ENCODE measurements around the gene PRADC1. TPM values are rescaled to one million over a fixed set of nuclear protein-coding genes. Genes with fewer than 3 reads are reported as not detected.

The PRADC1 gene
- total RNA-seq, 1 donor, result 4.4 TPM

GRCh38 chr2:73232403-73233153, 461 bp downstream of the PRADC1 start:
- no peaks in the 10 kb centered on the region for H3K27me3 ChIP-seq (ENCODE audit: insufficient read depth, low read length)
- peaks cover 24% of the 10 kb centered on the region for H3K4me1 ChIP-seq (ENCODE audit: insufficient read depth, low read length)
- no peaks in the 10 kb centered on the region for H3K9me3 ChIP-seq (ENCODE audit: low read depth, low read length)
- H3K4me3 ChIP-seq (ENCODE audit: low read length), result peak overlapping the region; percentile 71

- Histone ChIP-seq H3K9me3 (ENCODE audit: low read depth, low read length) (no peaks in the 10 kb centered on the region), H3K4me3 (ENCODE audit: low read length) (no peak overlapping the region), H3K4me1 (ENCODE audit: insufficient read depth, low read length) (peaks cover 24% of the 10 kb centered on the region), H3K27me3 (ENCODE audit: insufficient read depth, low read length) (no peaks in the 10 kb centered on the region)
Measured at GRCh38 chr2:73228631-73229030, 4.4 kb downstream of the PRADC1 start.

GRCh38 chr2:73227086-73227485, 6.0 kb downstream of the PRADC1 start:
- Histone ChIP-seq H3K4me3 (ENCODE audit: low read length) (no peak overlapping the region), H3K27me3 (ENCODE audit: insufficient read depth, low read length) (no peaks in the 10 kb centered on the region), H3K4me1 (ENCODE audit: insufficient read depth, low read length) (peaks cover 14% of the 10 kb centered on the region), H3K9me3 (ENCODE audit: low read depth, low read length) (no peaks in the 10 kb centered on the region)

GRCh38 chr2:73225513-73226360, 7.3 kb downstream of the PRADC1 start:
- Histone ChIP-seq H3K27me3 (ENCODE audit: insufficient read depth, low read length) (no peaks in the 10 kb centered on the region), H3K9me3 (ENCODE audit: low read depth, low read length) (no peaks in the 10 kb centered on the region), H3K4me3 (ENCODE audit: low read length) (no peak overlapping the region), H3K4me1 (ENCODE audit: insufficient read depth, low read length) (peaks cover 14% of the 10 kb centered on the region)

- H3K9me3 ChIP-seq (ENCODE audit: low read depth, low read length), result no peaks in the 10 kb centered on the region
- no peak overlapping the region for H3K4me3 ChIP-seq (ENCODE audit: low read length)
- H3K27me3 ChIP-seq (ENCODE audit: insufficient read depth, low read length), result no peaks in the 10 kb centered on the region
- H3K4me1 ChIP-seq (ENCODE audit: insufficient read depth, low read length), result peaks cover 14% of the 10 kb centered on the region
Measured at GRCh38 chr2:73223821-73224220, 9.2 kb downstream of the PRADC1 start.

GRCh38 chr2:73218298-73218697, 14.7 kb downstream of the PRADC1 start:
- H3K4me1 ChIP-seq (ENCODE audit: insufficient read depth, low read length), result peaks cover 12% of the 10 kb centered on the region
- no peaks in the 10 kb centered on the region for H3K27me3 ChIP-seq (ENCODE audit: insufficient read depth, low read length)
- no peak overlapping the region for H3K4me3 ChIP-seq (ENCODE audit: low read length)
- H3K9me3 ChIP-seq (ENCODE audit: low read depth, low read length), result no peaks in the 10 kb centered on the region

GRCh38 chr2:73217826-73218225, 15.2 kb downstream of the PRADC1 start:
- H3K27me3 ChIP-seq (ENCODE audit: insufficient read depth, low read length), result no peaks in the 10 kb centered on the region
- peaks cover 15% of the 10 kb centered on the region for H3K4me1 ChIP-seq (ENCODE audit: insufficient read depth, low read length)
- no peak overlapping the region for H3K4me3 ChIP-seq (ENCODE audit: low read length)
- no peaks in the 10 kb centered on the region for H3K9me3 ChIP-seq (ENCODE audit: low read depth, low read length)

GRCh38 chr2:73217160-73217559, 15.9 kb downstream of the PRADC1 start:
- Histone ChIP-seq H3K27me3 (ENCODE audit: insufficient read depth, low read length) (no peaks in the 10 kb centered on the region), H3K9me3 (ENCODE audit: low read depth, low read length) (no peaks in the 10 kb centered on the region), H3K4me1 (ENCODE audit: insufficient read depth, low read length) (peaks cover 15% of the 10 kb centered on the region), H3K4me3 (ENCODE audit: low read length) (no peak overlapping the region)

GRCh38 chr2:73215254-73215653, 17.8 kb downstream of the PRADC1 start:
- Histone ChIP-seq H3K27me3 (ENCODE audit: insufficient read depth, low read length) (no peaks in the 10 kb centered on the region), H3K4me3 (ENCODE audit: low read length) (no peak overlapping the region), H3K4me1 (ENCODE audit: insufficient read depth, low read length) (peaks cover 15% of the 10 kb centered on the region), H3K9me3 (ENCODE audit: low read depth, low read length) (no peaks in the 10 kb centered on the region)

- Histone ChIP-seq H3K9me3 (ENCODE audit: low read depth, low read length) (no peaks in the 10 kb centered on the region), H3K4me3 (ENCODE audit: low read length) (peak within 1 kb of the TSS; percentile 66), H3K27me3 (ENCODE audit: insufficient read depth, low read length) (no peaks in the 10 kb centered on the region), H3K4me1 (ENCODE audit: insufficient read depth, low read length) (peaks cover 15% of the 10 kb centered on the region)
Measured at GRCh38 chr2:73214120-73215035, 18.7 kb downstream of the PRADC1 start, which contains the start of gene SMYD5. SMYD5 (plus strand) TSS chr2:73214245; CDS start chr2:73214267, 22 bp downstream.

- Histone ChIP-seq H3K27me3 (ENCODE audit: insufficient read depth, low read length) (no peaks in the 10 kb centered on the region), H3K4me3 (ENCODE audit: low read length) (no peak overlapping the region), H3K9me3 (ENCODE audit: low read depth, low read length) (no peaks in the 10 kb centered on the region), H3K4me1 (ENCODE audit: insufficient read depth, low read length) (peaks cover 15% of the 10 kb centered on the region)
Measured at GRCh38 chr2:73212448-73213176, 20.4 kb downstream of the PRADC1 start.

GRCh38 chr2:73212098-73212447, 21.0 kb downstream of the PRADC1 start:
- no peak overlapping the region for H3K4me3 ChIP-seq (ENCODE audit: low read length)
- H3K27me3 ChIP-seq (ENCODE audit: insufficient read depth, low read length), result no peaks in the 10 kb centered on the region
- H3K4me1 ChIP-seq (ENCODE audit: insufficient read depth, low read length), result peaks cover 15% of the 10 kb centered on the region
- H3K9me3 ChIP-seq (ENCODE audit: low read depth, low read length), result no peaks in the 10 kb centered on the region

GRCh38 chr2:73210696-73211095, 22.3 kb downstream of the PRADC1 start:
- H3K4me3 ChIP-seq (ENCODE audit: low read length), result no peak overlapping the region
- peaks cover 5% of the 10 kb centered on the region for H3K27me3 ChIP-seq (ENCODE audit: insufficient read depth, low read length)
- no peaks in the 10 kb centered on the region for H3K9me3 ChIP-seq (ENCODE audit: low read depth, low read length)
- peaks cover 15% of the 10 kb centered on the region for H3K4me1 ChIP-seq (ENCODE audit: insufficient read depth, low read length)

- no peak overlapping the region for H3K4me3 ChIP-seq (ENCODE audit: low read length)
- H3K9me3 ChIP-seq (ENCODE audit: low read depth, low read length), result no peaks in the 10 kb centered on the region
- peaks cover 15% of the 10 kb centered on the region for H3K4me1 ChIP-seq (ENCODE audit: insufficient read depth, low read length)
- H3K27me3 ChIP-seq (ENCODE audit: insufficient read depth, low read length), result peaks cover 12% of the 10 kb centered on the region
Measured at GRCh38 chr2:73210019-73210418, 23.0 kb downstream of the PRADC1 start.
